Occipital lobe (tissue), 2 donors: ENCODE results near the gene CALN1. TPM values are rescaled to one million over a fixed set of nuclear protein-coding genes. Genes with fewer than 3 reads are reported as not detected.

Experiments
- DNase-seq: peaks from one replicate; lab custom pipeline; 2025; lab: John Stamatoyannopoulos, UW
- total RNA-seq: library from RNA; depleted of rRNA; stranded (reverse); fragments of >200 nt; gene quantifications from one replicate; pipeline ENCODE4 v1.2.3, GENCODE V29; 2014

CALN1 gene
- total RNA-seq, 1 donor from 2014 or later, result 45.5 TPM

GRCh38 chr7:71804256-71804655, 607.9 kb downstream of the CALN1 start:
- DNase-seq, result no peak

DNA sequence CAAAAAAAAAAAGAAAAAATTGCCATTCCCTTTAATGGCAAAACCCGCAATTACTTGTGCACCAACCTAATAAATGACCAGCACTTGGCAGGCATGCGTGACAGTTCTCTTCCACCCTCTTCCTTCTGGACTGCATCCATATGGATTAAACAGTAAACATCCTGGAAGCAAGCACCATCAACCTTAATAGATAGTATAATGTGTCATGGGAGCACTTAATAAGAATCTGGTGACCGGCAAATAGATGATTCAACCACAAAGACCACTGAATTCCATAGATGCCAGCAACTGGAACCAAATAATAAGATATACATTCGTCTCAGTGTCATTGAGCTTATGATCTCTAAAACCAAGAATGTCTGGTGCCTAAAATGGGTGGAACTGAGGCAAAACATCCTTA, 610.2 kb downstream of the CALN1 start:
- no peak for DNase-seq

DNA sequence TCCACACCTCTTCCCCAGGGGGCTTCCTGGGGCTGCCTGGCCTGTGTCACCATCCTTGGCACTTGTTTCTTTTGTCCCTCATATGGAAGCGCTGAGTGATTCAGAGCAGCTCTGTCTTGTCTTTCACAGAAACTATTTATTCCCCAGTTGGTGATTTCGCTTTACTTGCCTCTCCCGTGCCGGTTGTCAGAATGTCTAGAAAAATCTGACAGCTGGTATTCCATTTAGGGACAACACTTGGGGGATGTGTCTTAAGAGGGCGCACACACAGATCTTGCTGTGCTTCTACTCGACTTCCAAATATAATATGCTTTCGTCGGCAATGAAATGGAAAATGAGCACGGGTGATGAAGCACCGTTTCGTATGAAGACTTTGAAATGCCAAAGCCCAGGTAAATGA, 611.8 kb downstream of the CALN1 start:
- no peak for DNase-seq

GRCh38 chr7:71795410-71795809, 616.7 kb downstream of the CALN1 start:
- no peak for DNase-seq

DNA sequence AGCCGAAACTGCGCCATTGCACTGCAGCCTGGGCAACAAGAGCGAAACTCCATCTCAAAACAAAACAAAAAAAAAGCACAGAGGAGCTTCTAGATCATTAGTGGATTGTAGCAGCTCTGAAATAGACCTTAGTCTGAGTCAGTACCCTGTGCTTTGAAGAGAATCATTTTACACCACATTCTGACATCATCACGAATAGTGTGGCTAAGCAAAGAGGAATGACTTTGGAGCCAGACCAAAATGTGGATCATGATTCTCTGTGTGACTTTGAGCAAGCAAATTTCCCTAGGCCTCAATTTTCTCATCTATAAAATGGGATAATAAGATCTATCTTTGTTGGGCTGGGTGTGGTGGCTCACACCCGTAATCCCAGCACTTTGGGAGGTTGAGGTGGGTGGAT, 618.9 kb downstream of the CALN1 start:
- no peak for DNase-seq

GRCh38 chr7:71787513-71787912, 624.6 kb downstream of the CALN1 start:
- no peak for DNase-seq

- no peak for DNase-seq
Observed at GRCh38 chr7:71785216-71785615, 626.9 kb downstream of the CALN1 start.

DNA sequence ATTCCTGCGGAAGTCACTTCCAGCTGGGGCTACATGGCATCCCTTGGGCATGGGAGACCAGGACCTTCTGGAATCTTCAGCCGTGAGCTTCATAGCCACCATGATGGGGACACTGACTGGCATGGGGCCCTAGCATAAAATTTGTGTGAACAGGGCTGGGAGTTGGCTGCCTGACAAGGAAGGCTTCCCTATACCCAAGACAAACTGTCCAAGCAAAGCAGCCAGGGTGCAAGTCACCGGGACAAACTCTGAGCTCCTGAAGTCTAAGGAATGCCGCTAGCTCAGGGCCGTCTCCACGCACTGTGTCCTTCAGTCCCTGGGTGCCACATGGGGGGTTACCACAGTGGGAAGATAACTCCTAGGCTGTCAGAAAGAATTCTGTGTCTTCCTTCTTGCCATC, 627.4 kb downstream of the CALN1 start:
- DNase-seq, result no peak

GRCh38 chr7:71784180-71784579, 628.0 kb downstream of the CALN1 start:
- DNase-seq, result no peak

GRCh38 chr7:71783779-71784178, 628.4 kb downstream of the CALN1 start:
- DNase-seq, result no peak

GRCh38 chr7:71782051-71782450, 630.1 kb downstream of the CALN1 start:
- DNase-seq, result no peak

- no peak for DNase-seq
Observed at GRCh38 chr7:71780282-71780681, 631.9 kb downstream of the CALN1 start.

GRCh38 chr7:71777278-71777677, 634.9 kb downstream of the CALN1 start:
- no peak for DNase-seq

DNA sequence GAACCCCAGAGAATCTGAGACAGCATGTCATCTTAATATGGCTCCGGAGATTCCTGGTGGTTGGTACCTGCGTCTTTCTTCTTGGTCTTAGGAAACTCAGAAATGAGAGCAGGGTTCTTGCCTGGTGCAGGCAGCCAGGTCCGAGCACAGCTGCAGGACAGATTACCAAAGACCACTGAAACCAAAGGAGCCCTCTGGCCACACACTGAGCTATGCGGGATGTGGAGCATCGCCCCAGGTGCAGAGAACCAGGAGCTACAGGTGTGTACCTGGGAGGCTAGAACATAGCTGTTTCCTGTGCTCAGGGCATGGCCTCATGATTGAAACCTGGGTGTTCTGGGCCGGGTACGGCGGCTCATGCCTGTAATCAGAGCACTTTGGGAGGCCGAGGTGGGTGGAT, 635.4 kb downstream of the CALN1 start:
- no peak for DNase-seq

GRCh38 chr7:71775648-71776047, 636.5 kb downstream of the CALN1 start:
- no peak for DNase-seq

- no peak for DNase-seq
Observed at GRCh38 chr7:71772779-71773178, 639.4 kb downstream of the CALN1 start.

DNA sequence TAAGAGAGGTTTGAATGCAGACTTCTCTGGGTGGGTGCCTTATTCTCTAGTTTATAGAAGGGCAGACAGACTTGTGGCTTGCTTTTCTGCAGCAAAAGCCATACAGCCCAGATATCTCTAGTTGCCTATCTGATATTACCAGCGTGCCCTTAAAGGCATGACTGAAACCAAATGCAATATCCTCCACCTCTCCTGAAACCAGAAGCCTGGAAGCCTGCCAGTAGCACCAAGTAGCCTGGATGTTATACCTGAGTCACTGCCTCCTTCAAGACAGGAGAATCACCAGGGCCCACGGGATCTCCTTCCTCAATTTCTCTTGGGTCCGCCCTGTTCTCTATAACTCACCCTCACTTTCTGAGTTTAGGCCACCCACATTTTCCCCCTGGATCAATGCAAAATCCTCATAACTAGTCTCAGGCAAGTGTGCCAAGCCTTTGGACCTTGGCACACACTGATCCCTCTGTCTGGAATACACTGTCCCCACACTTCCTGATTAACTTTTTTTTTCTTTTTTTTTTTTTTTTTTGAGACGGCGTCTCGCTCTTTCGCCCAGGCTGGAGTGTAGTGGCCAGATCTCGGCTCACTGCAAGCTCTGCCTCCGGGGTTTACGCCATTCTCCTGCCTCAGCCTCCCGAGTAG, 641.8 kb downstream of the CALN1 start:
- no peak for DNase-seq

- DNase-seq, result no peak
Observed at GRCh38 chr7:71769326-71769725, 642.8 kb downstream of the CALN1 start.

DNA sequence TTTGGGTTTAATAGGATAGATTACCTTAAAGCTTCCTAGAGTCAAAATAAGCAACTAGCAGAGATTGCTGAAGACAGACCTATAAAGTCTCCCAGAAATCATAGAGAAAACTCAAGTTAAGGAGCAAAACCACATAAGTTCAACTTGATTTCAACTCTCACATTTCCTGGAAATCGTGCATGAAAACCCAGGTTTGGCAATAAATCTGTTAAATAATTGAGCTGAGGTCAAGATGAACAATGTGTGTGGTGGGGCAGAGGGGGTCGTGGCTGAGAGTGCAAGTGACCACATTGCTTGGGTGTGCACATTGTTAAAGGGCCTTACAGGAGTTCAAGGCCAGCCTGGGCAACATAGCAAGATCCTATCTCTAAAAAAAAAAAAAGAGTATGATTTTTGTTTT, 643.7 kb downstream of the CALN1 start:
- DNase-seq, result no peak

DNA sequence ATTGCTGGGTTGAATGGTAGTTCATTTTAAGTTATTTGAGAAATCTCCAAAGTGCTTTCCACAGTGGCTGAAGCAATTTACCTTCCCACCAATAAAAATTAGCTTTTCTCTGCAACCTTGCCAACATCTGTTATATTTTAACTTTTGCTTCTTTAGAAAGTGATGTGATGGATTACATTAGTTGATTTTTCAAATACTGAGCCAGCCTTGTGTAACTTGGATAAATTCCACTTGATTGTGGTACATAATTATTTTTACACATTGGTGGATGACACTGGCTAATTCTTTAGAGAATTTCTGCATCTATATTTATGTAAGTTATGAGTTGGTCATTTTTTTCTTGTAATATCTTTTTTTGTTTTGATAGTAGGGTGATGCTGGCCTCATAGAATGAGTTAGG, 646.1 kb downstream of the CALN1 start:
- DNase-seq, result no peak

- DNase-seq, result no peak
Observed at GRCh38 chr7:71761336-71761735, 650.8 kb downstream of the CALN1 start.

DNA sequence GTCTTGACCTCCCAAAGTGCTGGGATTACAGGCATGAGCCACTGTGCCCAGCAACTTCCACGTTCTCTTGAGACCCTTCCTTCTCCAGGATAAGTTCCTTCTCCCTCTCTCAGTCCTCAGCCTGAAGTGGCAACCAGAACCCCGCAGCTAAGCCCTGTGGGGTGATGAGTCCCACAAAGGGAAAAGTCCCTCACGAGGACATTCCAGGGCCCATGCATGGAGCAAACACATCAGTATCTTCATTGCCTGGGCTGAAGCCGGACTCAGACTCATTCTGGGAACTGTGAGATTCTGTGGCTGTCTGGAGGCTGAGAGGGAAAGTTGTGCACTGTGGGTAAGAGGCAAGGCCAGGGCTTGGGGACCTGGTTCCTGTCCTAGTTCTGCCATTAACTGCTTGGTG, 657.3 kb downstream of the CALN1 start:
- DNase-seq, result no peak

DNA sequence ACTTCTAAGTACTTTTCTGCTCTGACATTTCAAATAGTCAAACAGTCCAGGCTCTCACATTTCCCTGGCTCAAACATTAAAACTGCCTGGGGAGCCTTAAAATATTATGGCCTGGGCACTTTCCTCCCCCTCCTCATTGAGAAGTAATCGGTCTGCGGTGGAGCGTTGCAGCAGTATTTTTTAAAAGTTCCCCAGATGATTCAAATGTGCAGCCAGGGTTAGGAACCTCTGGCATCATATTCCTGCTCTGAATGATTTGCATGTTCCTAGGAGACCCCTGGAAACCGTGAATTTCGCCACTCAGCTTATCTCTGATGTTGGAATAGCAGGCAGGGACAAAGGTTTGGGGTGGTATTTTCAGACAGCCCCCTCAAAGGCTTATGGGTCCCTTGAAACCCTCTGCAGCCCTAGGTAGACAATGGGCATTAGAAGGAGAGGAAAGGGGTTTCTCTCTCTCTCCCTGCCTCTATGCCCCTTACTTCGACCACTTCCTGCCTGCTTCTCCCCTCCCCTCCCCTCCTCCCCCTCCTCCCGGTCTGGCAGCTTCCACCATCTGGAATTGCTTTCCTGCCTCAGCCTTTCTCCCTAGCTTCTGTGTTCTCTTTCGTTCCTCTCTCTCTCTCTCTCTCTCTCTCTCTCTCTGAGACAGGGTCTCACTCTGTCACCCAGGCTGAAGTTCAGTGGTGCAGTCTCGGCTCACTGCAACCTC, 658.0 kb downstream of the CALN1 start:
- no peak for DNase-seq

GRCh38 chr7:71753236-71753635, 658.9 kb downstream of the CALN1 start:
- DNase-seq, result no peak
